Keratinocyte (primary cell): ENCODE data around the gene LRRN2. TPM values are rescaled to one million over a fixed set of nuclear protein-coding genes. Genes with fewer than 3 reads are reported as not detected.

Experiments
- DNase-seq: peaks from one replicate; pipeline ENCODE4 v3.0.0-alpha.2; 2011; ENCODE audit warnings: low read depth, missing footprints, low spot score
- FAIRE-seq: peaks from 2 replicates; lab custom pipeline; 2011; peaks lifted over from hg19 to GRCh38; lab: Jason Lieb, UNC
- H2AFZ ChIP-seq: 2 replicates; pipeline ENCODE4 v1.6.0; 2012; ENCODE audit warnings: low read length, control low read depth, inconsistent platforms; ENCODE audit not compliant: control insufficient read depth
- H3K27ac ChIP-seq: 2 replicates; pipeline ENCODE4 v1.5.1; 2011; ENCODE audit warnings: low read length; ENCODE audit not compliant: control insufficient read depth, insufficient read depth
- H3K27me3 ChIP-seq: 3 replicates; pipeline ENCODE4 v1.6.0; 2011; ENCODE audit warnings: low read length; ENCODE audit not compliant: control insufficient read depth, insufficient read depth; ENCODE audit errors: extremely low read depth
- H3K36me3 ChIP-seq, 2 experiments: 2 replicates in 1 of 2; 3 replicates in 1 of 2; pipeline ENCODE4 v1.5.1; 2011; ENCODE audit warnings: low read length in 2 of 2, mild to moderate bottlenecking in 1 of 2; ENCODE audit not compliant: control insufficient read depth in 2 of 2, insufficient read depth in 2 of 2; ENCODE audit errors: extremely low read depth in 1 of 2
- H3K4me1 ChIP-seq: 3 replicates; pipeline ENCODE4 v1.5.1; 2011; ENCODE audit warnings: low read length; ENCODE audit not compliant: control insufficient read depth, insufficient read depth; ENCODE audit errors: extremely low read depth
- H3K4me2 ChIP-seq: 3 replicates; pipeline ENCODE4 v1.6.0; 2011; ENCODE audit warnings: low read depth, low read length; ENCODE audit not compliant: control insufficient read depth, insufficient read depth; ENCODE audit errors: extremely low read depth
- H3K4me3 ChIP-seq, 3 experiments: fragments of 200-600 bp in 1 of 3; sonication (generic) in 1 of 3; 2 replicates in 2 of 3; 3 replicates in 1 of 3; pipeline ENCODE4 v1.5.1; 2011 to 2016; ENCODE audit warnings: low read length in 3 of 3, mild to moderate bottlenecking in 3 of 3, control low read depth in 2 of 3, inconsistent platforms in 1 of 3, low read depth in 1 of 3, mixed read lengths in 1 of 3, mixed run types in 1 of 3, moderate library complexity in 1 of 3; ENCODE audit not compliant: control insufficient read depth in 2 of 3, insufficient read depth in 2 of 3; ENCODE audit errors: extremely low read depth in 1 of 3
- H3K79me2 ChIP-seq: 2 replicates; pipeline ENCODE4 v1.6.0; 2012; ENCODE audit warnings: low read length; ENCODE audit not compliant: control insufficient read depth, insufficient read depth
- H3K9ac ChIP-seq: 3 replicates; pipeline ENCODE4 v1.6.0; 2011; ENCODE audit warnings: low read length; ENCODE audit not compliant: control insufficient read depth, insufficient read depth; ENCODE audit errors: extremely low read depth
- H3K9me1 ChIP-seq: 3 replicates; pipeline ENCODE4 v1.6.0; 2011; ENCODE audit warnings: low read length; ENCODE audit not compliant: control insufficient read depth, insufficient read depth; ENCODE audit errors: extremely low read depth
- H3K9me3 ChIP-seq: 2 replicates; pipeline ENCODE4 v1.5.1; 2012; ENCODE audit warnings: low read depth, low read length; ENCODE audit not compliant: control insufficient read depth
- H4K20me1 ChIP-seq: 3 replicates; pipeline ENCODE4 v1.6.0; 2011; ENCODE audit warnings: low read length; ENCODE audit not compliant: control insufficient read depth, insufficient read depth; ENCODE audit errors: extremely low read depth
- EZH2 ChIP-seq: IDR thresholded peaks from one replicate; pipeline ENCODE4 v1.6.1; 2012; ENCODE audit warnings: inconsistent platforms, mild to moderate bottlenecking, low read length, moderate library complexity
- dilution Hi-C: fragments of 300-500 bp; cut with MboI; formaldehyde crosslinking; loops from one replicate; pipeline ENCODE4 v1.7.0; 2020; ENCODE audit warnings: low sequenced_read_pairs; ENCODE audit not compliant: extremely low pct_ligation_motif_present
- polyA plus RNA-seq, 5 experiments: library from polyadenylated mRNA; depleted of rRNA in 3 of 5; stranded (reverse) in 3 of 5; stranded (forward) in 1 of 5; unstranded in 1 of 5; fragments of >200 nt; gene quantifications; 1 replicate in 1 of 5; 2 replicates in 3 of 5; 3 replicates in 1 of 5; pipeline versions ENCODE4 v1.2.1 to v1.2.3, GENCODE V29; 2011 to 2012; ENCODE audit warnings: missing spikeins in 2 of 5, low read depth in 1 of 5, low replicate concordance in 1 of 5
- TF ChIP-seq, protein P1 (sequence below), 3 experiments: IDR thresholded peaks in 1 of 3; conservative IDR thresholded peaks in 1 of 3; optimal IDR thresholded peaks in 1 of 3; 2 replicates in 2 of 3; 3 replicates in 1 of 3; pipeline versions ENCODE3 to v1.5.1; 2011; ENCODE audit warnings: low read length in 3 of 3, mild to moderate bottlenecking in 3 of 3, moderate library complexity in 2 of 3, control low read depth in 1 of 3, inconsistent platforms in 1 of 3; ENCODE audit not compliant: insufficient read depth in 2 of 3; ENCODE audit errors: extremely low read depth in 1 of 3

The LRRN2 gene
- polyA plus RNA-seq, 1 donor (not counting 4 experiments of a cell fraction or from before 2014, with no cell fraction given): not detected

DNA sequence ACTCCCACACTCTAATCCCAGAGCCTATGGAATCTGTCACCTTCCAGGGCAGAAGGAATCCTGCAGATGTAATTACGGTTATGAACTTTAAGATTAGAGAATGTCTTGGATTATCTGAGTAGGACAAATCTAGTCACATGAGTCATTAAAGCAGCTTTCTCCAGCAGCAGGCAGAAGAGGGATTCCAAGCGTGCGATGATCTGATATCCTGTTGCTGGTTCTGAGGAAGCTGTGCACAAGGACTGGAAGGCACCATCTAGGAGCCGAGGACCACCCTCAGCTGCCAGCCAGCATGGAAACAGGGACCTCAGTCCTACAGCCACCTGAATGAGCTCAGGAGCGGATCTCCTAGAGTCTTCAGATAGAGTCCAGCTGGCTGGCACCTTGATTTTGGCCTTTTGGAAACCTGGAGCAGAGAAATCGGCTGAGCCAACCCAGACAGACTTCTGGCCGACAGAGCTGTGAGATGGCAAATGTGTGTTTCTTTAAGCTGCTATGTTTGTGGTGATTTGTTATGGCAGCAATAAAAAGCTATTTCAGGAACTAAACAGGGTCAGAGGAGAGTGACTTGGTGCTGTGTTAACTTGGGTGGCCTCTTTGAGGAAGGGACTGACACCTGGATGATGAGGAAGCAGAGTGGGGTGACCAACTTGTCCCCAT, 34.5 kb downstream of the LRRN2 start:
- dilution Hi-C loops: no loop called here
- FAIRE-seq: no peak
- no peak overlapping the region for H3K4me2 ChIP-seq

DNA sequence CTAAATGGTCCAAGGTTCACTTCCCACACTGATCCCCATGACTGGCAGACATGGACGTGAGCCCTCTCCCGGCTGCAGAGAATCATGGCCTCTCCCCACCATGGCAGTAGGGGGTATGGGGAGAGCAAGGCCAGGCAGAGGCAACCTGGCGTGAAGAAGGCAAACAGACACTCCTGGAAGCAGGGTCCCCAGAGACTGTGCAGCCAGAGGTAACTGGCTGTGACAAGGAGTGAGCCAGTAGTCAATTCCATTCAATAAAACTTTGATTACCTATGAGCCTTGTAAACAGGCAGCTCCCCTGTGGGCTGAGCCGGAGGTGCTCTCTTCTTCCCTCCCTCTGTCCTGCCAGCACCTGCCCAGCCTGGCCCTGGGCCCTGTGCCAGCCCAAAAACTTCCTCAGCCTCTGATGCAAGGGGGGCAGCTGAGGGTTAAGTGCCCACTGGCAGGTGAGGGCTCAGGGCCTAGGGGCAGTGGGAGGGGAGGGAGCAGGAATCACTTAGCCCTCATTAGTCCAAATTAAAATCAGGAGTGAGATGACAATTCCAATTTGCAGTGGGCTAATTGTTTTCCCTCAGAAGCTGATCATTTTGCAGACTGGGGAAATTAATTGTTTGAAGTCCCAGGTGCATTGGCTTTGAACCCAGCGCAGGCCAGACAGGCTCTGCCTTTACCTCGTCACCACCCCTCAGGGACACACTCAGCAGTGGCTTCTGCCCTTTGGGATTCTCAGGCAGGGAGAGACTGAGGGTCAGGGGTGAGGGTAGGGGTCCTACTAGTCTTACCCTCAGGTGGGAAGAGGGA, 35.6 kb downstream of the LRRN2 start:
- DNase-seq (no peak), FAIRE-seq (no peak)
- no peak overlapping the region for H3K9ac ChIP-seq
- dilution Hi-C loops: no loop called here
- no peak overlapping the region for H2AFZ ChIP-seq
- H3K9me3 ChIP-seq: no peaks in the 10 kb centered on the region
- no peak overlapping the region for H3K4me2 ChIP-seq
- H3K27me3 ChIP-seq: peaks cover 24% of the 10 kb centered on the region
- no peaks in the 10 kb centered on the region for H3K79me2 ChIP-seq
- H3K27ac ChIP-seq: no peak overlapping the region
- no peaks in the 10 kb centered on the region for H4K20me1 ChIP-seq
- no peaks in the 10 kb centered on the region for H3K9me1 ChIP-seq
- no peaks in the 10 kb centered on the region for H3K4me1 ChIP-seq
- H3K36me3 ChIP-seq: no peaks in the 10 kb centered on the region
- H3K4me3 ChIP-seq: no peak overlapping the region
- TF ChIP-seq EZH2: no peak
- TF ChIP-seq, protein P1, sequence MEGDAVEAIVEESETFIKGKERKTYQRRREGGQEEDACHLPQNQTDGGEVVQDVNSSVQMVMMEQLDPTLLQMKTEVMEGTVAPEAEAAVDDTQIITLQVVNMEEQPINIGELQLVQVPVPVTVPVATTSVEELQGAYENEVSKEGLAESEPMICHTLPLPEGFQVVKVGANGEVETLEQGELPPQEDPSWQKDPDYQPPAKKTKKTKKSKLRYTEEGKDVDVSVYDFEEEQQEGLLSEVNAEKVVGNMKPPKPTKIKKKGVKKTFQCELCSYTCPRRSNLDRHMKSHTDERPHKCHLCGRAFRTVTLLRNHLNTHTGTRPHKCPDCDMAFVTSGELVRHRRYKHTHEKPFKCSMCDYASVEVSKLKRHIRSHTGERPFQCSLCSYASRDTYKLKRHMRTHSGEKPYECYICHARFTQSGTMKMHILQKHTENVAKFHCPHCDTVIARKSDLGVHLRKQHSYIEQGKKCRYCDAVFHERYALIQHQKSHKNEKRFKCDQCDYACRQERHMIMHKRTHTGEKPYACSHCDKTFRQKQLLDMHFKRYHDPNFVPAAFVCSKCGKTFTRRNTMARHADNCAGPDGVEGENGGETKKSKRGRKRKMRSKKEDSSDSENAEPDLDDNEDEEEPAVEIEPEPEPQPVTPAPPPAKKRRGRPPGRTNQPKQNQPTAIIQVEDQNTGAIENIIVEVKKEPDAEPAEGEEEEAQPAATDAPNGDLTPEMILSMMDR (optimal IDR thresholded peaks at IDR 0.05 in 1 of 3, IDR thresholded peaks at IDR 0.05 in 1 of 3, conservative IDR thresholded peaks at IDR 0.05 in 1 of 3; ENCODE audit: extremely low read depth in 1 of 3, insufficient read depth in 2 of 3, low read length in 3 of 3): no peak

More for the DNA sequence above, 34.5 kb downstream of the LRRN2 start:
- H3K79me2 ChIP-seq: no peaks in the 10 kb centered on the region
- no peak for TF ChIP-seq EZH2
- TF ChIP-seq, protein P1 (optimal IDR thresholded peaks at IDR 0.05 in 1 of 3, IDR thresholded peaks at IDR 0.05 in 1 of 3, conservative IDR thresholded peaks at IDR 0.05 in 1 of 3; ENCODE audit: extremely low read depth in 1 of 3, insufficient read depth in 2 of 3, low read length in 3 of 3): no peak
- no peak overlapping the region for H2AFZ ChIP-seq
- H4K20me1 ChIP-seq: no peaks in the 10 kb centered on the region
- no peaks in the 10 kb centered on the region for H3K9me3 ChIP-seq
- DNase-seq: no peak
- H3K36me3 ChIP-seq: no peaks in the 10 kb centered on the region
- H3K4me1 ChIP-seq: no peaks in the 10 kb centered on the region
- H3K9me1 ChIP-seq: no peaks in the 10 kb centered on the region
- H3K27me3 ChIP-seq: peaks cover 24% of the 10 kb centered on the region
- H3K4me3 ChIP-seq: no peak overlapping the region
- no peak overlapping the region for H3K27ac ChIP-seq
- H3K9ac ChIP-seq: no peak overlapping the region
